Measurements from ENCODE around the gene LAMTOR1. TPM values are rescaled to one million over a fixed set of nuclear protein-coding genes. Genes with fewer than 3 reads are reported as not detected.

The LAMTOR1 gene
- total and polyA plus RNA-seq, 7 donors = 87.2 to 256 (median 123) TPM

- no peak for TF ChIP-seq POLR2A (IDR thresholded peaks at IDR 0.05)
- no peak for TF ChIP-seq CTCF (IDR thresholded peaks at IDR 0.05)
- no peak for TF ChIP-seq EP300 (IDR thresholded peaks at IDR 0.05)
- no peak for TF ChIP-seq POLR2AphosphoS5 (IDR thresholded peaks at IDR 0.05)
- Histone ChIP-seq H3K4me3 (no peak overlapping the region), H3K36me3 (no peaks in the 10 kb centered on the region), H3K27ac (no peak overlapping the region), H3K9me3 (no peaks in the 10 kb centered on the region), H3K4me1 (no peaks in the 10 kb centered on the region), H3K27me3 (no peaks in the 10 kb centered on the region)
- no peak for DNase-seq
- 86 to 89% methylated on average over 3 of the region's 3 CpGs for WGBS, 2 donors
- intact Hi-C loops (cut with DNase I) = no loop called here
Observed at GRCh38 chr11:72141066-72141465, 38.0 kb upstream of the LAMTOR1 start.

- Histone ChIP-seq H3K27ac (no peak overlapping the region), H3K9me3 (no peaks in the 10 kb centered on the region), H3K36me3 (no peaks in the 10 kb centered on the region), H3K4me3 (no peak overlapping the region), H3K27me3 (no peaks in the 10 kb centered on the region), H3K4me1 (no peaks in the 10 kb centered on the region)
- intact Hi-C loops (cut with DNase I) = no loop called here
- no peak for DNase-seq
- WGBS, 2 donors = 96 to 98% methylated on average over 2 of the region's 2 CpGs
- TF ChIP-seq CTCF (IDR thresholded peaks at IDR 0.05) = no peak
- TF ChIP-seq POLR2A (IDR thresholded peaks at IDR 0.05) = no peak
- TF ChIP-seq POLR2AphosphoS5 (IDR thresholded peaks at IDR 0.05) = no peak
- TF ChIP-seq EP300 (IDR thresholded peaks at IDR 0.05) = no peak
Observed at GRCh38 chr11:72140661-72141060, 37.6 kb upstream of the LAMTOR1 start.

- DNase-seq = no peak
- Histone ChIP-seq H3K27ac (no peak overlapping the region), H3K4me3 (no peak overlapping the region), H3K27me3 (no peaks in the 10 kb centered on the region), H3K9me3 (no peaks in the 10 kb centered on the region), H3K4me1 (no peaks in the 10 kb centered on the region), H3K36me3 (no peaks in the 10 kb centered on the region)
- intact Hi-C loops (cut with DNase I) = no loop called here
- WGBS, 2 donors = 92 to 93% methylated on average over 11 of the region's 11 CpGs
- TF ChIP-seq CTCF (IDR thresholded peaks at IDR 0.05) (no peak), POLR2A (IDR thresholded peaks at IDR 0.05) (no peak), POLR2AphosphoS5 (IDR thresholded peaks at IDR 0.05) (no peak), EP300 (IDR thresholded peaks at IDR 0.05) (no peak)
Observed at GRCh38 chr11:72139500-72139899, 36.4 kb upstream of the LAMTOR1 start.

GRCh38 chr11:72138821-72139390, 35.8 kb upstream of the LAMTOR1 start:
- Histone ChIP-seq H3K36me3 (no peaks in the 10 kb centered on the region), H3K27me3 (no peaks in the 10 kb centered on the region), H3K9me3 (no peaks in the 10 kb centered on the region), H3K4me1 (no peaks in the 10 kb centered on the region), H3K27ac (no peak overlapping the region), H3K4me3 (no peak overlapping the region)
- no peak for TF ChIP-seq POLR2AphosphoS5 (IDR thresholded peaks at IDR 0.05)
- TF ChIP-seq POLR2A (IDR thresholded peaks at IDR 0.05) = no peak
- no peak for TF ChIP-seq EP300 (IDR thresholded peaks at IDR 0.05)
- no peak for TF ChIP-seq CTCF (IDR thresholded peaks at IDR 0.05)
- DNase-seq = no peak
- intact Hi-C loops (cut with DNase I) = no loop called here
- WGBS, 2 donors = 69 to 84% methylated on average over 12 of the region's 12 CpGs

- no peak overlapping the region for H3K4me3 ChIP-seq
- no peaks in the 10 kb centered on the region for H3K4me1 ChIP-seq
- no peaks in the 10 kb centered on the region for H3K9me3 ChIP-seq
- DNase-seq = no peak
- TF ChIP-seq POLR2A (IDR thresholded peaks at IDR 0.05) (no peak), EP300 (IDR thresholded peaks at IDR 0.05) (no peak), POLR2AphosphoS5 (IDR thresholded peaks at IDR 0.05) (no peak), CTCF (IDR thresholded peaks at IDR 0.05) (no peak)
- intact Hi-C loops (cut with DNase I) = no loop called here
- 49 to 85% methylated on average over 4 of the region's 4 CpGs for WGBS, 2 donors
- H3K27me3 ChIP-seq = no peaks in the 10 kb centered on the region
- no peaks in the 10 kb centered on the region for H3K36me3 ChIP-seq
- no peak overlapping the region for H3K27ac ChIP-seq
Observed at GRCh38 chr11:72136684-72137262, 33.7 kb upstream of the LAMTOR1 start.
